Hippocampal formation (tissue), 2 donors: Measurements from ENCODE around the gene EPHA1.

ENCODE experiments used
- DNase-seq, 2 donors: peaks; one replicate each; lab custom pipeline; 2025; lab: John Stamatoyannopoulos, UW

EPHA1 gene

GRCh38 chr7:143372070-143372469 lies 36.6 kb downstream of the EPHA1 start:
- DNase-seq = peak; percentile 85 to 86

GRCh38 chr7:143369678-143370651 lies 38.7 kb downstream of the EPHA1 start:
- no peak for DNase-seq

- DNase-seq = no peak
Observed at GRCh38 chr7:143368387-143368786, 40.3 kb downstream of the EPHA1 start.

- no peak for DNase-seq
Observed at GRCh38 chr7:143367972-143368371, 40.7 kb downstream of the EPHA1 start.

- DNase-seq = no peak
Observed at GRCh38 chr7:143363016-143363937, 45.4 kb downstream of the EPHA1 start.

GRCh38 chr7:143362131-143363015 lies 46.3 kb downstream of the EPHA1 start, which contains the start of gene FAM131B:
Gene FAM131B, minus strand, starts transcription at chr7:143362713. Its CDS starts 110 bp downstream, at chr7:143362603.
- DNase-seq = peak; percentile 52 to 70

GRCh38 chr7:143361552-143362130 lies 47.0 kb downstream of the EPHA1 start:
- no peak for DNase-seq

- DNase-seq = no peak
Observed at GRCh38 chr7:143360788-143361551, 47.7 kb downstream of the EPHA1 start.

GRCh38 chr7:143359771-143360353 lies 48.8 kb downstream of the EPHA1 start:
- no peak for DNase-seq

GRCh38 chr7:143358626-143359025 lies 50.0 kb downstream of the EPHA1 start:
- no peak for DNase-seq

GRCh38 chr7:143356414-143357050 lies 52.1 kb downstream of the EPHA1 start:
- DNase-seq = no peak

- no peak for DNase-seq
Observed at GRCh38 chr7:143355450-143356385, 52.9 kb downstream of the EPHA1 start.

GRCh38 chr7:143354965-143355364 lies 53.7 kb downstream of the EPHA1 start:
- no peak for DNase-seq

GRCh38 chr7:143354376-143354775 lies 54.3 kb downstream of the EPHA1 start:
- no peak for DNase-seq

- DNase-seq = no peak
Observed at GRCh38 chr7:143352531-143353002, 56.1 kb downstream of the EPHA1 start.

- no peak for DNase-seq
Observed at GRCh38 chr7:143351574-143351973, 57.1 kb downstream of the EPHA1 start.

GRCh38 chr7:143351060-143351459 lies 57.6 kb downstream of the EPHA1 start:
- DNase-seq = no peak

GRCh38 chr7:143347950-143348349 lies 60.7 kb downstream of the EPHA1 start:
- no peak for DNase-seq
